ENCODE measurements around the gene YY2.
"Not testable (repeated sequence)": the region's sequence is repeated elsewhere in the genome, so short reads cannot be mapped to it uniquely, and the experiment has no call there.

YY2 gene

GRCh38 chrX:21855937-21856415, at the start of gene YY2:
TSS of gene YY2 (plus strand) at chrX:21855987. CDS start at chrX:21856485, 498 bp downstream.
- DNase-seq (ENCODE audit: low spot score): no peak

DNA sequence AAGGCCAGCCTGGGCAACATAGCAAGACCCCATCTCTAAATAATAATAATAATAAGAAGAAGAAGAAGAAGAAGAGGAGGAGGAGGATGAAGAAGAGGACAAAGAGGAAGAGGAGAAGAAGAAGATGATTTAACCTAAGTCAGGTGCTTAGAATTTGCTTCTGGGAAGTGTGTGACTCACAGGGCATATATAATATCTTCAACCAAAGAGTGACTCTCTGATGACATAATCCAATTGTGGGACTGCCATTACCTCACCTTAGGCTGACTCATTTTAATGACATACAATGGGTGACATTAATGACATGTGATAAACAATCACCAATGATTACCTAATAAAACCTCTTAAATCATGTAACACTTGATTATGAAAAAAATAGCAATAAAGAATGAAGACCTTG, 49.1 kb upstream of the YY2 start:
- peak; percentile 0 for DNase-seq (ENCODE audit: low spot score)

- no peak for DNase-seq (ENCODE audit: low spot score)
Measured at GRCh38 chrX:21811832-21812231, 44.0 kb upstream of the YY2 start.

DNA sequence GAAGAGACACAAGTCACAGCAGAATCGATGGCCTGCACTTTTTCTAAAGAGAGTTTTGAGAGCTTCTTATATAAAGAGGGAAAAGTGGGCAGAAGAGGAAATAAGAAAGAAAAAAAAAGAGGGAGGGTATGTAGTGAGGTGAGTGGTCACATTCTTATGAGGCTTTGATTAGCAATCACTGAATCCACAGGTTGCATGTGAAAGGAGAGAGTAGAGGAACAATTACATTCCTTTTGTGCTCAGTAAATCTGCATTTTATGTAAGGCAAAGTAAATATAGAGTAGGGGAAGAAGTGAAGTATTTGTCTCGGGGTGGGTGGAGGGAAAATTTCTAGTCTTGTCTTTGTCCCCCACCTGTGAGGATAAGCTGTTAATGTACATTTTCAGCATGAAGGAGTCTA, 43.2 kb upstream of the YY2 start:
- DNase-seq (ENCODE audit: low spot score): no peak

GRCh38 chrX:21813612-21814368, 42.0 kb upstream of the YY2 start:
- no peak for DNase-seq (ENCODE audit: low spot score)

DNA sequence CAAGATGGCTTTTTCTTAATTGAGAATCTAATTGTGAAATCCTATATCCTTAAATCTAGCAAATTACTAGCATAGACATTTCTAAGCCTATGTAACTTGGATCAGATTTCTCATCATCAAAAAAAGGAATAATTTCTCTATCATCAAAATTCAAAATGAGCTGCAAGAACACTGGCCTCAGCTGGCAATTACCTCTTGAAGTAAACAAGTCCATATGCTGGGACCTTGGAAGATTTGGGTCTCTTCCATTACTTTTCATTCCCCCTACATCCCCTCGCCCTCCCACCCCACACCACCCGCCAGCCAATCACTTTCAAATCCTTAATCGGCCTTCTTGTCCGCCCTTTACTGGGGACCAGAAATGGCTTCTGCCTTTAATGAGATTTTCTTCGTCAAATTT, 39.7 kb upstream of the YY2 start:
- no peak for DNase-seq (ENCODE audit: low spot score)

- DNase-seq (ENCODE audit: low spot score): not testable (repeated sequence)
Measured at GRCh38 chrX:21820170-21820569, 35.6 kb upstream of the YY2 start.

- DNase-seq (ENCODE audit: low spot score): no peak
Measured at GRCh38 chrX:21821875-21822274, 33.9 kb upstream of the YY2 start.

GRCh38 chrX:21831496-21831895, 24.3 kb upstream of the YY2 start:
- no peak for DNase-seq (ENCODE audit: low spot score)

GRCh38 chrX:21837056-21837455, 18.7 kb upstream of the YY2 start:
- no peak for DNase-seq (ENCODE audit: low spot score)

DNA sequence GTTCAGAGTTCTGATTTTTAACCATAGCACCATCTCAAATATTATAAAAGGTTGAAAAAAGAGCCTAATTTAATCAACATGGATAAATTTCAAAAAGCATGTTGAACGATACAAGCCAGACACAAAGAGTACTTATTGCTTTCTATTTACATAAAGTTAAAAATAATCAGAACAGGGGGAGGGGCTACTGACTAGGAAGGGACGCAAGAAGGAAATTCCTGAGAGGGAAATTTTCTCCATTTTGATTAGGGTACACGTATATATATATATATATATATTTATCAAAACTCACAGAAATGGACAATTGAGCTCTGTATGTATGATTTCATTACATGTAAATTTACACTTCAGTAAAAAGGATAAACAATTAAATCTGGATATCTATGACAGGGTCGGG, 16.9 kb upstream of the YY2 start:
- DNase-seq (ENCODE audit: low spot score): no peak

- peak; percentile 78 for DNase-seq (ENCODE audit: low spot score)
Measured at GRCh38 chrX:21839334-21840192, 16.2 kb upstream of the YY2 start, which contains the start of gene MBTPS2. TSS of gene MBTPS2 (plus strand) at chrX:21839617. CDS start at chrX:21839735, 118 bp downstream.

DNA sequence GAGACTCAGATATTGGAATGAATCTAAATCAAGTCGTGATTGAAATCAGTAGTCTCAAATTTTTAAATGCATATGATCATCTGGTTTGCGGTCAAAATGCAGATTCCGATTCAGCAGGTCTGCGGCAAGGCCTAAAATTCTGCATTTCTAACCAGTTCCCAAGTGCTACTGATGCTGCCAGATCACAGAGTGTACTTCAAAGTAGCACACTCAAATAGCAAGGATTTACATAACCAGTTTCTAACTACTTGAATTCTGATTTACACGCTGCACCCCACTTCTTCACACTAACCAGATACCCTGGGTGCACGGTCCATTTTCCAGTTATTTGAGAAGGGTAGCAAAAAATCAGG, 15.6 kb upstream of the YY2 start:
- peak; percentile 64 for DNase-seq (ENCODE audit: low spot score)

DNA sequence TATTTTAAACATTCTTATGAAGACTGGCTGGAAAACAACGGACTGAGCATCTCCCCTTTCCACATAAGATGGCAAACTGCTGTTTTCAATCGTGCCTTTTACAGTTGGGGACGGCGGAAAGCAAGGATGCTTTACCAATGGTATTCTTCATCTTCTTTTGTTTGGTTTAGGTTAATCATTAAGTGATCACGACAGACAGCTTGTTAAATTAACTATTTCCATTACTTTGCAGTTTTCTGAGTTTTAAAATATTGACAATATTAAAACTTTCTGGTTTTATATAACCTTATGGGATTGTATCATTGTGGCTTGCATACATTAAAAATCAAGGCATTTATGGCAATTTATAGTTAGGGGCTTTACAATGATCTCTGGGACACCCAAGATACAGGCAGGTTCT, 12.6 kb upstream of the YY2 start:
- no peak for DNase-seq (ENCODE audit: low spot score)

DNA sequence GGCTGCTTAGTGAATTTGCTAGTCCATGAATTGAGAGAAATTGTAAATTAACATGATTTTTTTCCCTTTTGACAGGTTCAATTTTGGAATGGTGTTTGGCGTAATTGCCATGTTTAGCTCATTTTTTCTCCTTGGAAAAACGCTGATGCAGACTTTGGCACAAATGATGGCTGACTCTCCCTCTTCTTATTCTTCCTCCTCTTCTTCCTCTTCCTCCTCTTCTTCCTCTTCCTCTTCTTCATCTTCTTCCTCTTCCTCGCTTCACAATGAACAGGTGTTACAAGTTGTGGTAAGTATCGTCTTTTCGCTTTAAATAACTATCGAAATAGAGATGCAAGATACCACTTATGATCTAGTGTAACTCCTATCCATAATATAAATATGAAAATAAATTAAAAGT, 10.7 kb upstream of the YY2 start:
- no peak for DNase-seq (ENCODE audit: low spot score)

DNA sequence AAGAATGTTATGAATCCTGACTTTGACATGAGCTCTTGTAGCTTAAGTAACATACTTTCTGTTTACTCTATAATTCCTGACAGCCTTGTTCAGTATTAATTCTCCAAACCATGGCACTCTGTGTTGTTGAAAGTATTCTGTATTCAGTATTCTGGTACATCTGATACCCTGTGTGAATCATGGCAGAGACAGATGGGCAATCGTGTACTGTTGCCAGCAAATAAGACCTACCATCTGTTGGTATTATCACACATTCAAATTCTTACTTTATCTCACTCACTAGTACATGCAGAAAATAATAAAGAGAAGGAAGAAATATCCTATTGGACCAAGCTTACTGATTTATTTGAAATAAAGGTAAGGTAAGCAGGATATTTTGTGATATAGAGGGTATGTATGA, 8.4 kb upstream of the YY2 start:
- DNase-seq (ENCODE audit: low spot score): no peak

- DNase-seq (ENCODE audit: low spot score): no peak
Measured at GRCh38 chrX:21853578-21853977, 2.2 kb upstream of the YY2 start.

GRCh38 chrX:21856504-21856903, 717 bp downstream of the YY2 start:
- DNase-seq (ENCODE audit: low spot score): no peak

DNA sequence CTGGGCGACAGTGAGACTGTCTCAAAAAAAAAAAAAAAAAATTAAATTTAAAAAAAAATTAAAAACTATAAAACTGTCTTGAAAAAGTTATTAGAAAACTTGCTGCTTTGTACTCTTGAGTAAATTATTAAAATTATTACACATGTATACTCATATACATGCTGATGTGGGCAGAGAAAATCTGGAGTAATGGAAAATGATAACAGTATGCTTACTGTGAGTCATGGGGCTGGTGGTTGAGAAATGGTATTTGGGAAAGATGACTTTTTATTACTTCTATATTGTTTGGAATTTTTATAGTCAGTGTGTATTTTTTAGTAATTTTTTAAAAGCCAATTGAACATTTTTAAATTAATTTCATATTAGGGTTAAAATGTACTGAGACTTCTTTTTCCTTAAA, 7.5 kb downstream of the YY2 start:
- no peak for DNase-seq (ENCODE audit: low spot score)

- no peak for DNase-seq (ENCODE audit: low spot score)
Measured at GRCh38 chrX:21865436-21865835, 9.6 kb downstream of the YY2 start.

DNA sequence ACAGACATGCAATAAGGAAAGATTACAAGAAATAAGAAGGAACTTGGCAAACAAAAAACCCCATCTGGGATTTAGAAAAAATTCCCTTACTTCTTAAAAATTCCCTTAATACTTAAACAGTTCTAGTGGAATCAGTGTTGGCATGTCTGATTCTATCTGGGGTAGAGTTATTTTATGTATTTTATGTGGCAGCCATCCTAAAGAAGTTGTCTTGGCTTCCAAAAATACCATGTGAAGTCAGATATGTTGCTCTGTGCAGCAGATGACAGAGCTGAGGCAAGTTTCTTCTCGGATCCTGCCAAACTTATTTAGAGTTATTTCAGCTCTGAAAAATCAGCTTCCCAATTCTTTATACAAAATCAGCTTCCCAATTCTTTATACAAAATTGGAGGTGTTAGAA, 14.7 kb downstream of the YY2 start:
- DNase-seq (ENCODE audit: low spot score): no peak

DNA sequence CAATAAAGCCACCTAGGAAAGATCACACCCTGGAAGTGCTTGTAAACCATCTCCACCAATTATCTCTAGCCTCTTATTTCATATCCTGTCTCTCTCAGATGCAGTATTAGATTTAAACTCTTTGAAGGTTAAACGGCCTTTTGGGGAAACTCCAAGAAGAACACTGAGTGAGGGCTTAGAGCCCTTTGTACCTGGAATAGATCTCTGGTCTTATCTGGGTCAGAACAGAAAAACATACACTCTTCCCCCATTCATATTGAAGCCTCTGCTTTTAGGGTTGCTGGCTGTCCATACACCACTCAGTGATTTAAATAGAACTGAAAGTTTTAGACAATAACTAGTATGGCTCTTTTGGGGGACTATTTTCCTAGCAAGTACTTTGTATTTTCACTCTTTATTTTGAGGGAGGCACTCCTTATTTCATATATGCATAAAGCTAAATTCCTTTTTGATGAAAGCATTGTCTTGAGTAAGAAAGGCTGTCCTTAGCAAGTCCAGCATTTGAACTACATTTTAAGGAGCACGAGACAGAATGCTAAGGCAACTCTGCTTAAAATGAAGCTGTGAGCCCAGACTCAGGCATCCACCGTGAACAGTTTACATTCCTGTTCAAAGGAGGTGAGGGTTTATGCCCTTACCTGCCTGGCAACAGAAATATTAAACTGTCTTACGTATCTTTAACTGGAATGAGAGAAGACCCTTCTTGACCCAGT, 17.4 kb downstream of the YY2 start:
- DNase-seq (ENCODE audit: low spot score): no peak

- DNase-seq (ENCODE audit: low spot score): not testable (repeated sequence)
Measured at GRCh38 chrX:21874182-21874581, 18.4 kb downstream of the YY2 start.
